Osteoblast (primary cell): ENCODE data around the gene CATSPERE. TPM values are rescaled to one million over a fixed set of nuclear protein-coding genes. Genes with fewer than 3 reads are reported as not detected.

Experiments
- DNase-seq: peaks from one replicate; pipeline ENCODE4 v3.0.0; 2011; ENCODE audit warnings: low spot score, mixed read lengths; ENCODE audit not compliant: insufficient read length; ENCODE audit errors: missing footprints
- H2AFZ ChIP-seq: 2 replicates; pipeline ENCODE4 v1.6.0; 2011; ENCODE audit warnings: mild to moderate bottlenecking, low read length
- H3K27ac ChIP-seq: 2 replicates; pipeline ENCODE4 v1.5.1; 2011; ENCODE audit warnings: mild to moderate bottlenecking, low read depth, low read length, moderate library complexity
- H3K27me3 ChIP-seq: 2 replicates; pipeline ENCODE4 v1.6.0; 2012; ENCODE audit warnings: mild to moderate bottlenecking, control low read depth, inconsistent platforms, low read length, moderate library complexity; ENCODE audit not compliant: insufficient read depth
- H3K36me3 ChIP-seq: 2 replicates; pipeline ENCODE4 v1.5.1; 2011; ENCODE audit warnings: mild to moderate bottlenecking, low read length, control low read depth, moderate library complexity; ENCODE audit not compliant: insufficient read depth
- H3K4me1 ChIP-seq: 2 replicates; pipeline ENCODE4 v1.5.1; 2011; ENCODE audit warnings: mild to moderate bottlenecking, low read length, control low read depth, moderate library complexity; ENCODE audit not compliant: insufficient read depth
- H3K4me2 ChIP-seq: 2 replicates; pipeline ENCODE4 v1.6.0; 2011; ENCODE audit warnings: mild to moderate bottlenecking, low read length; ENCODE audit not compliant: insufficient read depth
- H3K4me3 ChIP-seq: fragments of 200-600 bp; sonication (generic); 3 replicates; pipeline ENCODE4 v1.5.1; 2012; ENCODE audit warnings: mild to moderate bottlenecking, low read length, inconsistent platforms; ENCODE audit not compliant: insufficient read depth
- H3K79me2 ChIP-seq: 2 replicates; pipeline ENCODE4 v1.6.0; 2012; ENCODE audit warnings: mild to moderate bottlenecking, low read length, control low read depth, inconsistent platforms; ENCODE audit not compliant: insufficient read depth
- H3K9me3 ChIP-seq: 2 replicates; pipeline ENCODE4 v1.5.1; 2011; ENCODE audit warnings: low read depth, low read length, control low read depth
- H4K20me1 ChIP-seq: 2 replicates; pipeline ENCODE4 v1.6.0; 2012; ENCODE audit warnings: mild to moderate bottlenecking, low read length, control low read depth; ENCODE audit not compliant: insufficient read depth
- CTCF ChIP-seq: IDR thresholded peaks from 2 replicates; pipeline ENCODE4 v1.5.1; 2011; ENCODE audit warnings: mild to moderate bottlenecking, low read depth, low read length, moderate library complexity; ENCODE audit errors: extremely low read depth
- total RNA-seq: library from RNA; depleted of rRNA; stranded (reverse); fragments of >200 nt; gene quantifications from 2 replicates; pipeline ENCODE4 v1.2.3, GENCODE V29; 2012

The CATSPERE gene
- 1.4 and 1.8 TPM in 2 replicates for total RNA-seq

DNA sequence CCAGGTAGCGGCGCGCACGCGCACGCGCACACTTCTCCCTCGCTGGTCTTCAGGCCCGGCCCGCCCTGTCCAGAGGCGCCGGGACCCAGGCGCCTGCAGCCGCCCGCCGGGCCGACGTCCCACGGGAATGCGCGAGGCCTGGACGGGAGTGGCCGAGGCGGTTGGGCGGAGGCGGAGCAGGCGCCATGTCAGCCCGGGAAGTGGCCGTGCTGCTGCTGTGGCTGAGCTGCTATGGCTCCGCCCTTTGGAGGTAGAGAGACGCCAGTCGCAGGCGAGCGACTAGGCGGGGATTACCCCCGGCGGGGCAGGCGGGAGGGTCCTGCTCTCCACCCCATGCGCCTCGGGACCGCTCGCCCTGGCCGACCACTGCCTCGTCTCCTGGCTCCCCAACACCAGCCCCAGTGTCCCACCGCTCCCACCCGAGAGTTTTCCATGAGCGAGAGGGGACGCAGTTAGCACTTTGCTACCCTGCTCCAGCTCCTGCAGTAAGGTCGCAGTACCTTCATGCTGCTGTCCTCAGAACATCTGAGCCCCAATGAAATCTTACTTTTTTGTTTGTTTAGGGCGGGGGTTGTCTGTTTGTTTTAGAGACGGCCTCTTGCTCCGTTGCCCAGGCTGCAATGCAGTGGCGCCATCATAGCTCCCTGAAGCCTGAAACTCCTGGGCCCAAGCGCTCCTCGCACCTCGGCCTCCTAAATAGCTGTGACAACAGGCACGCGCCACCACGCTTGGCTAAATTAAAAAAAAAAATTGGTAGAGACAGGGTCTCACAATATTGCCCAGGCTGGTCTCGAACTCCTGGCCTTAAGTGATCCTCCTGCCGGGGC, at the start of gene CATSPERE:
TSS of gene CATSPERE (plus strand) at position 29 of the 827 bp plus-strand sequence. CDS start at position 186, 157 bp downstream.
- Histone ChIP-seq H3K27ac (peak within 1 kb of the TSS; percentile 35), H3K4me1 (no peaks in the 10 kb centered on the region), H3K9me3 (no peaks in the 10 kb centered on the region), H3K36me3 (no peaks in the 10 kb centered on the region), H3K27me3 (no peaks in the 10 kb centered on the region), H4K20me1 (no peaks in the 10 kb centered on the region), H3K4me2 (peak within 1 kb of the TSS; percentile 77), H3K79me2 (no peaks in the 10 kb centered on the region), H3K4me3 (peak within 1 kb of the TSS; percentile 84), H2AFZ (peak within 1 kb of the TSS; percentile 91)
- DNase-seq: peak; percentile 97
- TF ChIP-seq CTCF: no peak

- no peaks in the 10 kb centered on the region for H3K27me3 ChIP-seq
- H4K20me1 ChIP-seq: no peaks in the 10 kb centered on the region
- no peak overlapping the region for H3K4me3 ChIP-seq
- H3K9me3 ChIP-seq: no peaks in the 10 kb centered on the region
- H2AFZ ChIP-seq: no peak overlapping the region
- TF ChIP-seq CTCF: no peak
- H3K79me2 ChIP-seq: no peaks in the 10 kb centered on the region
- no peak overlapping the region for H3K4me2 ChIP-seq
- H3K27ac ChIP-seq: no peak overlapping the region
- H3K4me1 ChIP-seq: peaks cover 16% of the 10 kb centered on the region
- H3K36me3 ChIP-seq: peaks cover 46% of the 10 kb centered on the region
- no peak for DNase-seq
Observed at GRCh38 chr1:244412176-244412575, 48.9 kb upstream of the CATSPERE start.

- Histone ChIP-seq H3K9me3 (no peaks in the 10 kb centered on the region), H3K36me3 (peaks cover 57% of the 10 kb centered on the region)
Observed at GRCh38 chr1:244413736-244414135, 47.3 kb upstream of the CATSPERE start.

More at GRCh38 chr1:244413736-244414135, 47.3 kb upstream of the CATSPERE start:
- Histone ChIP-seq H3K4me2 (no peak overlapping the region), H3K79me2 (no peaks in the 10 kb centered on the region), H4K20me1 (no peaks in the 10 kb centered on the region), H3K4me3 (no peak overlapping the region), H3K27me3 (no peaks in the 10 kb centered on the region), H3K27ac (no peak overlapping the region), H3K4me1 (peaks cover 18% of the 10 kb centered on the region), H2AFZ (no peak overlapping the region)
- no peak for TF ChIP-seq CTCF
- DNase-seq: no peak
